GM21447 (cell line): ENCODE results near the gene CXCR1.
"Not testable (repeated sequence)": the region's sequence is repeated elsewhere in the genome, so short reads cannot be mapped to it uniquely, and the experiment has no call there.

Experiments
- ATAC-seq: cut with Tn5 transposase; IDR thresholded peaks from one replicate; pipeline ENCODE4 v1.9.1; 2021; ENCODE audit not compliant: unreplicated experiment

The CXCR1 gene

GRCh38 chr2:218166791-218167190 is at the start of gene CXCR1:
CXCR1 (minus strand) TSS chr2:218166962; CDS start chr2:218165211, 1,751 bp downstream.
- ATAC-seq = no peak

GRCh38 chr2:218216336-218216673 is 49.5 kb upstream of the CXCR1 start:
- ATAC-seq = no peak

GRCh38 chr2:218214116-218214515 is 47.4 kb upstream of the CXCR1 start:
- ATAC-seq = no peak

- ATAC-seq = no peak
These were observed 42.3 kb upstream of the CXCR1 start for GRCh38 chr2:218209078-218209477.

GRCh38 chr2:218202266-218202665 is 35.5 kb upstream of the CXCR1 start:
- no peak for ATAC-seq

- no peak for ATAC-seq
These were observed 30.2 kb upstream of the CXCR1 start for GRCh38 chr2:218196974-218197373.

GRCh38 chr2:218194880-218195279 is 28.1 kb upstream of the CXCR1 start:
- no peak for ATAC-seq

GRCh38 chr2:218193701-218194100 is 26.9 kb upstream of the CXCR1 start:
- ATAC-seq = no peak

GRCh38 chr2:218192902-218193430 is 26.2 kb upstream of the CXCR1 start:
- ATAC-seq = no peak

- ATAC-seq = no peak
These were observed 21.8 kb upstream of the CXCR1 start for GRCh38 chr2:218188528-218188927.

- ATAC-seq = no peak
These were observed 20.7 kb upstream of the CXCR1 start for GRCh38 chr2:218187296-218188015.

- ATAC-seq = no peak
These were observed 20.1 kb upstream of the CXCR1 start for GRCh38 chr2:218186876-218187275.

GRCh38 chr2:218186355-218186766 is 19.6 kb upstream of the CXCR1 start:
- ATAC-seq = peak; percentile 50

GRCh38 chr2:218184331-218184730 is 17.6 kb upstream of the CXCR1 start:
- ATAC-seq = no peak

- ATAC-seq = no peak
These were observed 13.8 kb upstream of the CXCR1 start for GRCh38 chr2:218180467-218181114.

- ATAC-seq = no peak
These were observed 13.0 kb upstream of the CXCR1 start for GRCh38 chr2:218179782-218180181.

GRCh38 chr2:218172845-218173244 is 6.1 kb upstream of the CXCR1 start:
- no peak for ATAC-seq

GRCh38 chr2:218171744-218172143 is 5.0 kb upstream of the CXCR1 start:
- ATAC-seq = not testable (repeated sequence)

GRCh38 chr2:218169757-218170546 is 3.2 kb upstream of the CXCR1 start:
- no peak for ATAC-seq

GRCh38 chr2:218168635-218169462 is 2.1 kb upstream of the CXCR1 start:
- no peak for ATAC-seq

- no peak for ATAC-seq
These were observed 1.3 kb upstream of the CXCR1 start for GRCh38 chr2:218168016-218168415.
